Left colon (tissue), 2 donors: ENCODE data around the gene C6orf62. TPM values are rescaled to one million over a fixed set of nuclear protein-coding genes. Genes with fewer than 3 reads are reported as not detected.
A peak's percentile ranks its signal among the peaks of the same experiment; 100 is the strongest.
"Not testable (repeated sequence)": the region's sequence is repeated elsewhere in the genome, so short reads cannot be mapped to it uniquely, and the experiment has no call there.

Experiments
- ATAC-seq: fragments of 200-7000 bp; cut with Tn5 transposase; one replicate; pipeline ENCODE4 v1.9.1; 2020; ENCODE audit warnings: mild to moderate bottlenecking, moderate library complexity
- DNase-seq, 2 donors: peaks; one replicate each; pipeline ENCODE4 v3.0.0-alpha.2; 2020
- intact Hi-C, 2 donors: fragments of 100-400 bp; cut with DNase I in 1 of 2; cut with micrococcal nuclease in 1 of 2; formaldehyde crosslinking; loops; one replicate each; pipeline versions ENCODE4 v1.11.2 to v1.14.0; 2022; cut with DNase I, micrococcal nuclease
- total RNA-seq, 2 donors: library from RNA; stranded (reverse); fragmentation: NEBNext Ultra II Directional; extraction: Animal tissue kit (Norgen Biotek cat#: 25700); gene quantifications; one replicate each; pipeline ENCODE4 v1.2.1, GENCODE V29; 2021
- donor health status: DM: no; HTN: no; CAD: no.
- donor health status: DM: yes; HTN: yes; CAD: no.

The C6orf62 gene
- total RNA-seq, 2 donors from 2014 or later, result 70.0 to 84.9 TPM

DNA sequence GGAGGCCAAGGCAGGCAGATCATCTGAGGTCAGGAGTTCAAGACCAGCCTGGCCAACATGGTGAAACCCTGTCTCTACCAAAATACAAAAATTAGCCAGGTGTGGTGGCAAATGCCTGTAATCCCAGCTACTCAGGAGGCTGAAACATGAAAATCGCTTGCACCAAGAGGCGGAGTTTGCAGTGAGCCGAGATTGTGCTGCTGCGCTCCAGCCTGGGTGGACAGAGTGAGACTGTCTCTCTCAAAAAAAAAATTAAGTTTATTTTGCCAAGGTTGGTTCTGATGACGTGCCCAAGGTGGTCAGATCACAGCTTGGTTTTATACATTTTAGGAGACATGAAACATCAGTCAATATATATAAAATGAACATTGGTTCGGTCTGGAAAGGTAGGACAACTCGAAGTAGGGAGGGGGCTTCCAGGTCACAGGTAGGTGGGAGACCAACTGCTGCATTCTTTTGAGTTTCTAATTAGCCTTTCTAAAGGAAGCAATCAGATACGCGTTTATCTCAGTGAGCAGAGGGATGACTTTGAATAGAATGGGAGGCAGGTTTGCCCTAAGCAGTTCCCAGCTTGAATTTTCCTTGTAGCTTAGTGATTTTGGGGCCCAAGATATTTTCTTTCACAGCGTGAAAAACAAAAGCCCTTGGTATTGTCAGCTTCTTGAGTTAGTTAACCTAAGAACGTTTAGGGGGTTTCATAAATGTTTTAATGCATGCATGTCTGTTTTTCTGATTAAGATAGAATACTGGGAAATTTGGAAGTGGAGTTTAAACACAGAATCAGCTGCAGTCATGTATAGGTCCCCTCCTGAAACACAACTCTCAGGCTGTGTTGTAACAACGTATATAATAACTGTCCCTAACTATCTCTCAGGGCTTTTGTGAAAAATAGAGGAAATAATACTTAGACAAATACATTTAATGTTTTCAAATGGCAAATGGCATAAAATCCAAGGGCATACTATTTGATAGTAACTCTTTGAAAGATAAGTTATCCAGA is 35.4 kb downstream of the C6orf62 start:
- intact Hi-C loops, result no loop called here
- DNase-seq, result no peak
- no peak for ATAC-seq

DNA sequence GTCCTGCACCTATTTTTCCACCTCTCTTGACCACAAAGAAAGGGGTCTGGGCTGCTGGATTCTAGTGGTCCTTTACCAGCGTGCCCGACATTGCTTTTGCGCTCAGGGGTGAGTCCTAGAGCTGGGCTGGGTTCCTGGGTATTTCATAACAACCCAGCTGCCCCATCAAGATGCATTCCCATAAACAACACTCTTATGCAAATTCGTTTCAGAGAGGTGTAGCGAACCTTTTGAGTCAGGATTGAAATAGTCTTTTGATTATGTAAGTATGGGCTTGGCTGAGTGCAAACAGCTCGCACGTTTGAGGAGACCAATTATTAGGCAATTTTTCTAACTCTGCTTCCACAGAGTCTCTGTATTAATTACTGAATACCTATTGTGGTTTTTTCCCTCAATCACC is 38.4 kb downstream of the C6orf62 start:
- DNase-seq (no peak), ATAC-seq (no peak)
- intact Hi-C loops, result no loop called here

DNA sequence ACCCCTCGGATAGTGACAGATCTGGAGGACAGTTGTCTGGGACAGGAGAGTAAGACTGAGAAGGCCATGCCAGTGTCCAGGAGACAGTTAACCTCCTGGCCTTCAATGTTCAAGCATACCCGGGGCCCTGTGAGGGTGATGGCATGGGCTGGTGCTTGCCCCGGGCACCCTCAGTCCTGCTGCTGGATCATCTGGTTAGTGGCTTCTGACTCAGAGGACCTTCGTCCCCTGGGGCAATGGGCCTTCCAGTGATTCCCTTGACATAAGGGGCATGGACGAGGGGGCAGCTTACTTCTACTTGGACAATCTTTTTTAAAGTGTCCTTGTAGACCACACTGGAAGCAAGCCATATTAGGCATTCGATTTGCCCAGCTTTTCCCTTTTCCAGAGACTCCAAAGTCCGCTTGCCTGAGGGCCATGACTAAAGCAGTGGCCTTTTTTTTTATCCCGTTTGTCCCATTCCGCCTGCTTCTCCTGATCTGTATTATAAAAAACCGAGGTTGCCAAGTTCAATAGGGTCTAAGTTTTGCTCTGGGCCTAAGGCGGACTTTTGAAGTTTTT is 40.1 kb downstream of the C6orf62 start:
- DNase-seq, ATAC-seq, intact Hi-C loops: not testable (repeated sequence)

DNA sequence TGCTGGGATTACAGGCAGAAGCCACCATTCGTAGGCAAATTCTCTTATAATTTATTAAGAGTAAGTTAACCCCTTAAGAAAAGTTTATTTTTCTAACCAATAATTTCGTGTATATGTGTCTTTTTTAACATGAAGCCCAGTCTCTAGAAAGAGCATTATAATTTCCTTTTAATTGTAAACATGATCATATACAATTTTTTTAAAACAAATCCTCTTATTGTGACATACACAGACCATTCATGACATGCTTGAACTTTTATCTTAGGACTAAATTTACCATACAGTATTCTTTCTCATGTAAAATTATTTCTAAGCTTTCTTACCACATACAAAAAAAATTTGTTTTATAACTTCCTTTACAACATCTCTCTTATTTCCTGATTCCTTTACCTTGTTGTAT is 45.3 kb downstream of the C6orf62 start:
- intact Hi-C loops, result no loop called here
- DNase-seq (no peak), ATAC-seq (no peak)

DNA sequence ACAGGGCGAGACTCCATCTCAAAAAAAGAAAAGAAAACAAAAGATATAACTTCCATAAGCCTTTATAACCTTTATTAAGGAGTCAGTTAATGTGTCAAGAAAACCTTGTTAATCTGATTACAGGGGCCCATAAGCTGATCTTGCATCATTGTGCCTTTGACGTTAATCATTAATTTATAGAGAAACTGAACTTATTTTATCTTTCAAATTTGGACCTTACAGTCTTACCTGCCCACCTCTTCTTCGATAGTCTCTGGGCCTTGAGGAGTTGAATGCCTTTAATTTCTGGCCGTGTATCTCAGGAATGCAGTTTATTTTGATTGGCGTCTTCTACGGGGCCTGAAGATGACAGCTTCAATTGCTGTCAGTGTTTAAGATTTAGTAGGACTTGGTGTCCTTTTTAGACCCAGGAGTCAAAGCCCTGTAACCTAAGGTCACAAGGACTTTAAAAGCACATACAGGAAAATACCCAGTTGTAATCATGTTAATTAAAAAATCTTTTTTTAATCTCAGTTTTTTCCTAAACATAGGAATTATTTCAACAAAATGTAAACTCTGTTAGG is 46.3 kb downstream of the C6orf62 start:
- ATAC-seq (no peak), DNase-seq (no peak)
- intact Hi-C loops, result no loop called here

DNA sequence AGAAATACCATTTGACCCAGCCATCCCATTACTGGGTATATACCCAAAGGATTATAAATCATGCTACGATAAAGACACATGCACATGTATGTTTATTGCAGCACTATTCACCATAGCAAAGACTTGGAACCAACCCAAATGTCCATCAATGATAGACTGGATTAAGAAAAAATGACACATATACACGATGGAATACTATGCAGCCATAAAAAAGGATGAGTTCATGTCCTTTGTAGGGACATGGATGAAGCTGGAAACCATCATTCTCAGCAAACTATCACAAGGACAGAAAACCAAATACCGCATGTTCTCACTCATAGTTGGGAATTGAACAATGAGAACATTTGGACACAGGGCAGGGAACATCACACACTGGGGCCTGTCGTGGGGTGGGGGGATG is 47.9 kb downstream of the C6orf62 start:
- intact Hi-C loops, ATAC-seq, DNase-seq: not testable (repeated sequence)

DNA sequence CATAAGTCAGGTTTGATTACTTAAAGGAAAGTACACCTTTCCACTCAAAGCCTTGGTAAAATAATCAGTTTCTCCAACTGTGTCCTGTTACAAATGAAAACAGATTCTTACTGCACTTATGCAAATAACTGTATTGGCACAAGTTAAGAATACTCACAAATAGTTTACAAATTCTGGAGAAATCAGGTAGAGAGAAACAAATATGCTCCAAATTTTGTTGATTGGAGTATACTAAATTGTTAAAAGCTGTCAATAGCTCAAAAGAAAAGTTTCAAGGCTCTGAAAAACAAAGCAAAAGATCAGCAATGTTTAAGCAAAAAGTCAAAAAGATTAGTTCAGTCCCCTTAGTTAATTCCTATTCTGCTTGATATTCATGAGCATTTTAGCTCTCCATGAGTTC is 48.5 kb downstream of the C6orf62 start:
- intact Hi-C loops, DNase-seq, ATAC-seq: not testable (repeated sequence)

DNA sequence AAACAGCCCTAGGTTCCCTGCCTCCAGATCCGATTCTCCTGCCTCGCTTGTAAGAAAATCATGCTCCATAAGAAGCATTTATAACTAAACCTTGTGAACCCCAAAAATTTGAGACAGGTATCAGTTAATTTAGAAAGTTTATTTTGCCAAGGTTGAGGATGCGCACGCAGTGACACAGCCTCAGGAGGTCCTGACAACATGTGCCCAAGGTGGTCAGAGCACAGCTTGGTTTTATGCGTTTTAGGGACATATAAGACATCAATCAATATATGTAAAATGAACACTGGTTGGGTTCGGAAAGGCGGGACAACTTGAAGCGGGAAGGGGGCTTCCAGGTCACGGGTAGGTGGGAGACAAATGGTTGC is 50.0 kb downstream of the C6orf62 start:
- intact Hi-C loops, result no loop called here
- no peak for ATAC-seq

DNA sequence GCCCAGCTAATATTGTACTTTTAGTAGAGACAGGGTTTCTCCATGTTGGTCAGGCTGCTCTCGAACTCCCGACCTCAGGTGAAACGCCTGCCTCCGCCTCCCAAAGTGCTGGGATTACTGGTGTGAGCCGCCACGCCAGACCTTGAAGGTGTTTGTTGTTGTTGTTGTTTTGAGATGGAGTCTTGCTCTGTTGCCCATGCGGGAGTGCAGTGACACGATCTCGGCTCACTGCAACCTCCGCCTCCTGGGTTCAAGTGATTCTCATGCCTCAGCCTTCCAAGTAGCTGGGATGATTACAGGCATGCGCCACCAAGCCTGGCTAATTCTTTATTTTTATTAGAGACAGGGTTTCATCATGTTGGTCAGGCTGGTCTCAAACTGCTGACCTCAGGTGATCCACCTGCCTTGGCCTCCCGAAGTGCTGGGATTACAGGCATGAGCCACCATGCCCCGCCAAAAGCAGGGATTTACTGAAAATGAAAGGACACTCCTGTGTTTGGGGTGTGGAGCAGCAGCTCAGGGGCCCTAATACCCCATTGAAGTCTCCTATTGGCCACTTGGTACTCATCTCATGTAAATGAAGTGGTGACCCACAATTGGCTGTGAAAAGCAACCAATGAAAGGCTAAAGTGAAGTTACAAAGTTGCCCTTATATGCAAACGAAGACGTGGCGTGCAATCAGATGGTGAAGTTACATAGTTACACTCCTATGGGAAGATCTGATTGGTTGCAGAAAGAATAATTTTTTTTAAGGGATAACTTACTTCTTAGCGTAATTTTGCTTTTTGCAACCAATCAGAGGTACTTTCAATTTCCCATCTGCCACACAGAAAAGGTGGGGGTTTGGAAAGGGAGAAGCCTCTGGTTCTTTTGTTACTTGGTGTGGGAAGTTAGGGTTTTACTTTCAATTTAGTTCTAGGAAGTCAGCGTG is 50.6 kb downstream of the C6orf62 start:
- ATAC-seq, DNase-seq, intact Hi-C loops: not testable (repeated sequence)

More for the DNA sequence above, 50.0 kb downstream of the C6orf62 start:
- no peak for DNase-seq

DNA sequence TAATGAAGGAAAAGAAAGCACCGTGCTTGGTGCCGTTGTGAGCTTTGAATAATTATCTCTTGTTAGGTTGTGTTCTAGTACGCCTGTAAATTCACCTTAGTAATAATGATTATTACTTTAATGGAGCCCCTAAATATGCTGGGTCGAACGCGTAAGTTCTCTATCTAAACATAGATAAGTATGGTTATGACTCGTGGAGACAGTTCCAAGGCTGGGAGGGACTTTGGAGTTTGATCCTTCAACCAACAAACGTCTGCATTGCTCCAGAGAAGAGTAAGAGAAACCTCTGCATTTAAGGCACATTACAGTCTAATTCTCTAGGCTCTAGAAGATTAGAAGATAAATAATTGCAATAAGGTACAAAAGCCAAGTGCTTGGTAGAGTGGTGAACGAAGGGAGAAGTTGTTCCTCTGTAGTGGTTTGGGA is 51.6 kb downstream of the C6orf62 start:
- ATAC-seq, result peak; percentile 63
- DNase-seq, result peak in 1 of 2 donors; percentile 39
- intact Hi-C loops, result no loop called here

DNA sequence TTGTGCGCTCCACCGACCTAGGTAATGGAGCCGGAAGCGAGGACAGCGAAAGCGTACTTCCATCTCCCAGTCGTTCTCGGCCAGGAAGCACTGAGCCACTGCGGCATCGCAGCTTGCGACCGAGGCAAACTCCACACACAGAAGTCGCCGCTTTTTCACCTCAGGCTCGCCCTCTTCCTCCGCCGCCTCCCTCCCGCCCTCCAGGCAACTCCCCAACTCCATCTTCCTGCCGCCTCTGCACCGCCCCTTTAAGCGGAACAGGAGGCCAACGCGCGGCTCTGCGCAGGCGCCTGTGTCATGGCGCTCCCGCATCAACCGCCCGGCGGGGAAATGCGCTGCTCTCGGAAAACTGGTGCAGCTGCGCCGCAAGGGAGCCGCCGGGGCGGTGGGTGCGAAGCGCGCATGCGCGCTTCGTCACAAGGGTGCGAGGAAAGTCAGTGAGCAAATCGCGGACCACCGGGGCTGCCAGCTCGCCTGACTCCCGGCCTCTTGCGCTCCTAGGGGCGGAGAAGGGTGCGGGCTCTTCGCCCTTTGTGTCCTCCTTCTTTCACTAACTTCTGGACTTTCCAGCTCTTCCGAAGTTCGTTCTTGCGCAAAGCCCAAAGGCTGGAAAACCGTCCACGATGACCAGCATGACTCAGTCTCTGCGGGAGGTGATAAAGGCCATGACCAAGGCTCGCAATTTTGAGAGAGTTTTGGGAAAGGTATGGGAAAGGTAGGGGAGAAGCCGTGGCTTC is 52.1 kb downstream of the C6orf62 start, which contains the start of the genes ACOT13 and TDP2:
Gene ACOT13 (plus strand): TSS at position 437 of the 737 bp plus-strand sequence. CDS start 187 bp downstream, at position 624.
Gene TDP2 (minus strand): TSS at position 259 of the 737 bp plus-strand sequence. CDS start 37 bp downstream, at position 222.
- ATAC-seq, result peak; percentile 81
- peak; percentile 95 for DNase-seq
- intact Hi-C loops, result no loop called here

DNA sequence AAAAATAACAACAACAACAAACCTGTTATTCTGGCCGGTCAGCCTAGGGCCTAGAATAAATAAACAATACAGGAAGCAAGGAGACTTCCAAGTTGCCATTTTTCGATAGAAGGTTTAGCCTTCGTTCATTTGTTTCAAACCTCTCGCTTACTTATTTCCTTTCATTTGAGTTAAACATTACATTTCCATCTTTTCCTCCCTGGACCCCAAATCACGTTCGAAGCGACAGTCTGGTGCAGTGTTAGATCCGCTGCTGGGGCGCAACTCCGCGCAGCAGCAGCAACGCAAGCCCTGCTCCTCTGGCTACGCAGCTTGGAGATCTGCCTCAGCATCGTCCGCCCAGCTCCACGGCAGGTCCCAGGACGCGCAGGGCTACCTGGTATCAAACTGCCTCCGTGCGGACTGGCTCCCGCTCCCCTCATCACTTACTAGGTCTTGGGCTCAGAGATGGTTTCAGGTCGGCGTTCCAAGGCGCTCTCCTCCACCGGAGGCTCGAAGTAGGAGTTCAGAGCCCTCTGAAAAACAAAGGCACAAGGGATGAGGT is 52.8 kb downstream of the C6orf62 start:
- intact Hi-C loops, result no loop called here
- ATAC-seq (peak; percentile 18), DNase-seq (peak in 1 of 2 donors; percentile 64)

DNA sequence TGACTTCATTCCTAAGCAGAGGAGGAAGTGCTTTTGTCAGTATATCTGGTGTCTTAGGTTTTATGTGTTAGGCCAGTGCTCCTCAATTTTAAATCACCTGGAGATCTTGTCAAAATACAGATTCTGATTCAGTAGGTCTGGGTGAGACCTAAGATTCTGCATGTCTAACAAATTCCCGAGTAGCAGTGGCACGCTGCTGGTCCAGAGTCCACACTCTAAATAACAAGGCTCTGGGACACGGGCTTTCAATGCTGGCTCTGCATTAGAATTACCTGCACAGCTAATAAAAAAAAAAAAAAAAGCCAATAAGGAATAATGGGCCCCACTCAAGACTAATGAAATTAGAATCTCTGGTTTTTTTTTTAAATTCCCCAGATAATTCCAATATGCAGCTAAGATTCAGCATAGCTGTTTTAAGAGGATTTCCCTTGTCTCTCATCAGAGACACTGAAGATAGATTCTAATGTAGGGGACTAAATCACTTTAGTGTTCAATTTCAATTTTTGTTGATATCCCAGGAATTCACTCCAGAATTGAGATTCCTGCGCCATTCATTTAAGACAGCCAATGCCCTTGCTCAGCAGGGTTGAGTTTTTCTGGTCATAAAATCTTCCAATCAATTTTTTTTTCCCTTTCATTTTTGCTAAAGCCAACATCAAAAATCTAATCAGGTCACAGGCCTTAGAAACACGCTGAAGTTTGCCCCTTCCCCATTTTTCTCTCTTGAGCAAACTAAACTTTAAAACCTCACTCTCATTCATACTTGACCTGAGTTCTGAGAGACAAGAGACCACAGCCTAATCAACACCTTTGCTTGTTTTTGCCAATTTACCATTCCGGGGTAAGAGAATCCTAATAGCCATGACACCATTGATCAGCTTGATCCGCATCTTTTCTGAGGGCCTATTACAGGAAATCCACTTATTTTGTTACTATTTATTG is 54.6 kb downstream of the C6orf62 start:
- DNase-seq (peak in 1 of 2 donors; percentile 41), ATAC-seq (peak; percentile 13)
- intact Hi-C loops, result no loop called here

DNA sequence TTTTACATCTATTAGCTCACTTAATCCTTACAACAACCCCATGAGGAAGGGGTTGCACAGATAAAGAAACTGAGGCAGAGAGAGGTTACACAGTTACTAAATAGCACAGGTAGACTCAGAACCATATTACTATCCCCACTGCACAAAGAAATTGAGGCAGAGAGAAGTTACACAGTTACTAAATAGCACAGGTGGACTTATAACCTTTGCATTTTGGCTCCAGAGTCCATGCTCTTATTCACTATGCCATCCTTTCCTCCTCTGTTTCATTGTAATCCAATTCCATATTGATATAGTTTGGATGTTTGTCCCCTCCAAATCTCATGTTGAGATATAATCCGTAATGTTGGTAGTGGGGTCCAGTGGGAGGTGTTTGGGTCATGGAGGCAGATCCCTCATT is 55.8 kb downstream of the C6orf62 start:
- no peak for DNase-seq
- intact Hi-C loops, result no loop called here

DNA sequence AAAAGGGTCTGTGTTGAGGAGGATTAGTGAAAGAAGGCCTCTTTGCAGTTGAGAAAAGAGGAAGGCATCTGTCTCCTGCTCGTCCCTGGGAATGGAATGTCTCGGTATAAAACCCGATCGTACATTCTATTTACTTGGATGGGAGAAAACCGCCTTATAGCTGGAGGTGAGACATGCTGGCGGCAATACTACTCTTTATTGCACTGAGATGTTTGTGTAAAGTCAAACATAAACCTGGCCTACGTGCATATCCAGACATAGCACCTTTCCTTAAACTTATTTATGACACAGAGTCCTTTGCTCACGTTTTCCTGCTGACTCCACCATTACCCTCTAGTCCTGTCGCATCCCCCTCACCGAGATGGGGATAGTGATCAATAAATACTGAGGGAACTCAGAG is 56.7 kb downstream of the C6orf62 start:
- intact Hi-C loops, result no loop called here
- DNase-seq (peak; percentile 31 to 49), ATAC-seq (peak; percentile 10)

More for the DNA sequence above, 55.8 kb downstream of the C6orf62 start:
- peak; percentile 39 for ATAC-seq

DNA sequence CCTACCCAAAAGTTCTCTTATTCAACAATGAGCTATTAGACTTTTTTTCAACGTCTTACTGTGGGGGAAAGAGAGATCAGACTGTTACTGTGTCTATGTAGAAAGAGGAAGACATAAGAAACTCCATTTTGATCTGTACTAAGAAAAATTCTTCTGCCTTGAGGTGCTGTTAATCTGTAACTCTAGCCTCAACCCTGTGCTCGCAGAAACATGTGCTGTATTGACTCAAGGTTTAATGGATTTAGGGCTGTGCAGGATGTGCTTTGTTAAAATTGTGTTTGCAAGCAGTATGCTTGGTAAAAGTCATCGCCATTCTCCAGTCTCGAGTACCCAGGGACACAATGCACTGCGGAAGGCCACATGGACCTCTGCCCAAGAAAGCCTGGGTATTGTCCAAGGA is 57.2 kb downstream of the C6orf62 start:
- intact Hi-C loops, ATAC-seq: not testable (repeated sequence)
- peak in 1 of 2 donors; percentile 23 for DNase-seq
